Measurements from ENCODE around the gene BCR. TPM values are rescaled to one million over a fixed set of nuclear protein-coding genes. Genes with fewer than 3 reads are reported as not detected.

BCR gene
- total RNA-seq, 1 donor = 28.6 TPM

DNA sequence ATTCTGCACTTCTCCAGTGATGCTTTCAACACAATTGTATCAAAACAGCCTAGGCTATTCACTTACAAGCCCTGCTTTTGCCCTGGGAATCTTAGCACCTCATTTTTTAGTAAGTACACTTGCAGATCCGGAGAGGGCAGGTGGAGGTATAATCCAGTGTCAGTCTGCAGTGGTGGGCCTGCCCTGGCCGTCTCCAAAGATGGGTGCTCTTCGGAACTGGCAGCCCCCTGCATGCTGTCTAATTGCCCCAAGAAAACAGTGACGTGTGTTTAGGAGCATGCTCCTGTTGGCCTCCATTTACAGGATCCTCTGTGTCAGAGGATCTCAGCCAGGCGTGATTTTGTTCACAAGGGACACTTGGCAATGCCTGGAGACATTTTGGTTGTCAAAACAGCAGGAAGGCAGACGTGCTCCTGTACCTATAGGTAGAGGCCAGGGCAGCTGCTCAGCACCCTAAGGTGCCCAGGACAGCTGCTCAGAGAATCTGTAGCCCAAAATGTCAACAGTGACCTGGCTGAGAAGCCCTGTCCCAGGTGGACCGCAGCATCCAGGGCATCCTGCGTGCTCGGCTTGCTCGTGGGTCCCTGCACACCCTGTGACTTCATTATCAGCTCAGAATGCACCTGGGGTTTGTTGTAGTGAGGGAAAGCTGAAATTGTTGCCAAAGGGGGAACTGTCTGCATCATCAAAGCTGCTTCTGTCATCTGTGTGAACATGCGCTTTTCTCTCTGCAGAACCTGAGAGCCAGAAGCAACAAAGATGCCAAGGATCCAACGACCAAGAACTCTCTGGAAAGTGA lies 90.7 kb downstream of the BCR start:
- Histone ChIP-seq H3K9me3 (ENCODE audit: low read depth, low read length) (no peaks in the 10 kb centered on the region), H3K4me3 (ENCODE audit: insufficient read depth, low read length) (no peak overlapping the region), H3K4me2 (ENCODE audit: insufficient read depth, low read length) (no peak overlapping the region), H3K4me1 (ENCODE audit: insufficient read depth, low read length) (no peaks in the 10 kb centered on the region), H3K27ac (ENCODE audit: low read depth, low read length) (no peak overlapping the region), H3K36me3 (ENCODE audit: insufficient read depth, low read length) (peaks cover 22% of the 10 kb centered on the region), H2AFZ (ENCODE audit: low read length) (no peak overlapping the region), H3K79me2 (ENCODE audit: insufficient read depth, low read length) (no peaks in the 10 kb centered on the region), H4K20me1 (ENCODE audit: insufficient read depth, low read length) (peaks cover 5% of the 10 kb centered on the region), H3K27me3 (ENCODE audit: insufficient read depth, low read length) (no peaks in the 10 kb centered on the region)
- TF ChIP-seq CTCF (IDR thresholded peaks at IDR 0.05; ENCODE audit: extremely low read depth, low read depth, low read length) = no peak
- no peak for DNase-seq (ENCODE audit: insufficient read length, low spot score, missing footprints)

GRCh38 chr22:23271597-23271908 lies 91.2 kb downstream of the BCR start:
- Histone ChIP-seq H3K36me3 (ENCODE audit: insufficient read depth, low read length) (peaks cover 22% of the 10 kb centered on the region), H3K27me3 (ENCODE audit: insufficient read depth, low read length) (no peaks in the 10 kb centered on the region), H3K4me3 (ENCODE audit: insufficient read depth, low read length) (no peak overlapping the region), H3K4me2 (ENCODE audit: insufficient read depth, low read length) (no peak overlapping the region), H3K9me3 (ENCODE audit: low read depth, low read length) (no peaks in the 10 kb centered on the region), H3K27ac (ENCODE audit: low read depth, low read length) (no peak overlapping the region), H3K79me2 (ENCODE audit: insufficient read depth, low read length) (no peaks in the 10 kb centered on the region), H2AFZ (ENCODE audit: low read length) (no peak overlapping the region), H3K4me1 (ENCODE audit: insufficient read depth, low read length) (no peaks in the 10 kb centered on the region), H4K20me1 (ENCODE audit: insufficient read depth, low read length) (peaks cover 5% of the 10 kb centered on the region)
- no peak for DNase-seq (ENCODE audit: insufficient read length, low spot score, missing footprints)
- no peak for TF ChIP-seq CTCF (IDR thresholded peaks at IDR 0.05; ENCODE audit: extremely low read depth, low read depth, low read length)

- Histone ChIP-seq H3K4me1 (ENCODE audit: insufficient read depth, low read length) (no peaks in the 10 kb centered on the region), H3K4me2 (ENCODE audit: insufficient read depth, low read length) (no peak overlapping the region), H3K27me3 (ENCODE audit: insufficient read depth, low read length) (no peaks in the 10 kb centered on the region), H3K27ac (ENCODE audit: low read depth, low read length) (no peak overlapping the region), H2AFZ (ENCODE audit: low read length) (no peak overlapping the region), H4K20me1 (ENCODE audit: insufficient read depth, low read length) (peaks cover 5% of the 10 kb centered on the region), H3K4me3 (ENCODE audit: insufficient read depth, low read length) (no peak overlapping the region), H3K36me3 (ENCODE audit: insufficient read depth, low read length) (peaks cover 22% of the 10 kb centered on the region), H3K79me2 (ENCODE audit: insufficient read depth, low read length) (no peaks in the 10 kb centered on the region), H3K9me3 (ENCODE audit: low read depth, low read length) (no peaks in the 10 kb centered on the region)
- no peak for DNase-seq (ENCODE audit: insufficient read length, low spot score, missing footprints)
- no peak for TF ChIP-seq CTCF (IDR thresholded peaks at IDR 0.05; ENCODE audit: extremely low read depth, low read depth, low read length)
Observed at GRCh38 chr22:23272371-23272770, 92.1 kb downstream of the BCR start.

GRCh38 chr22:23272834-23273233 lies 92.5 kb downstream of the BCR start:
- H3K79me2 ChIP-seq (ENCODE audit: insufficient read depth, low read length) = no peaks in the 10 kb centered on the region
- H4K20me1 ChIP-seq (ENCODE audit: insufficient read depth, low read length) = peaks cover 5% of the 10 kb centered on the region
- H3K27ac ChIP-seq (ENCODE audit: low read depth, low read length) = no peak overlapping the region
- TF ChIP-seq CTCF (IDR thresholded peaks at IDR 0.05; ENCODE audit: extremely low read depth, low read depth, low read length) = no peak
- H3K4me2 ChIP-seq (ENCODE audit: insufficient read depth, low read length) = no peak overlapping the region
- DNase-seq (ENCODE audit: insufficient read length, low spot score, missing footprints) = no peak
- H3K36me3 ChIP-seq (ENCODE audit: insufficient read depth, low read length) = peaks cover 26% of the 10 kb centered on the region
- H3K4me1 ChIP-seq (ENCODE audit: insufficient read depth, low read length) = no peaks in the 10 kb centered on the region
- no peaks in the 10 kb centered on the region for H3K27me3 ChIP-seq (ENCODE audit: insufficient read depth, low read length)
- H3K9me3 ChIP-seq (ENCODE audit: low read depth, low read length) = no peaks in the 10 kb centered on the region
- no peak overlapping the region for H3K4me3 ChIP-seq (ENCODE audit: insufficient read depth, low read length)
- H2AFZ ChIP-seq (ENCODE audit: low read length) = no peak overlapping the region

Data from osteoblast (primary cell).